ENCODE data around the gene WAC.

The WAC gene

DNA sequence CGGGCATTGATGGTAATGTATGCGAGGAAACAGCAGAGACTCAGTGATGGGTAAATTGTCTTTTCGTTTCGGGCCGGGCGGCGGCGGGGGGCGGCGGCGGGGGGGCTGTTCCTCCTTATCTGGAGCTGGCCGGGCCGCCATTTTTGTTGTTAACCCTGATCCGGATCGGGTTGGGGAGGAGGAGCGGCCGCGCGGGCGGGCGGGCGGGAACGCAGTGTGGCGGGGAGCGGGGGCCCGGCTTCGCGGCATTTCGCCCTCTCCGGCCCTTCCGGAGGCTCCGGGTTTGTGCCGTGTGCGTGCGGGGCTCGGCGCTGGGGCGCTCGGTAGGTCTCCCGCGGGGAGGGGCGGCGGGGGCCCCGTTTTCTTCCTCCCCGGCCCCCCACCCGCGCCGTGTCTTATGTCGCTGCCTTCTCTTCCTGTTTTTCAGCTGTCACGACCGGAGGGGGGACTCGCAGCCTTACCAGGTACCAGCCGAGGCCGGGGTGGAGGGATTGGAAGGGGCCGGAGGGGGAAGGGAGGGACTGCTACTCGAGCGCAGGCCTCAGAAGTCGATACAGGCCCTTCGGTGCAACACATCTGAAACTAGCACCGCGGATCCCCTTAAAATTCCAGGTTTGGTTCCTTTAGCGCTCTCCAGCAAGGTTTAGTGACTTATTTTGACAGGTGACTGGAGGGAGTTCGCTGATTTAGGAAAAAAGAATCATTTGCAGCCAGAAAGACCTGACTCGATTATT, 820 bp downstream of the WAC start:
- peak; percentile 13 to 30 for DNase-seq

DNA sequence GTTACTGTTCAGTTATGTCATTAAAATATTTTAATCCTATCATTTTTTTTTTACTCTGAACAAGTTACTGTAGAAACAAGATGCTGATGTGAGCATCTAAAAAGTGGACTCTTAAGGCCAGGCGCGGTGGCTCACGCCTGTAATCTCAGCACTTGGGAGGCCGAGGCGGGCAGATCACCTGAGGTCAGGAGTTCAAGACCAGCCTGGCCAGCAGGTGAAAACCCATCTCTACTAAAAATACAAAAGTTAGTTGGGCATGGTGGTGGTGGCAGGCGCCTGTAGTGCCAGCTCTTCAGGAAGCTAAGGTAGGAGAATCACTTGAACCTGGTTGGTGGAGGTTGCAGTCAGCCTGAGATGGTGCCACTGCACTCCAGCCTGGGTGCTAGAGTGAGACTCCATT, 2.9 kb downstream of the WAC start:
- DNase-seq: no peak

GRCh38 chr10:28538595-28538994, 5.7 kb downstream of the WAC start:
- no peak for DNase-seq

DNA sequence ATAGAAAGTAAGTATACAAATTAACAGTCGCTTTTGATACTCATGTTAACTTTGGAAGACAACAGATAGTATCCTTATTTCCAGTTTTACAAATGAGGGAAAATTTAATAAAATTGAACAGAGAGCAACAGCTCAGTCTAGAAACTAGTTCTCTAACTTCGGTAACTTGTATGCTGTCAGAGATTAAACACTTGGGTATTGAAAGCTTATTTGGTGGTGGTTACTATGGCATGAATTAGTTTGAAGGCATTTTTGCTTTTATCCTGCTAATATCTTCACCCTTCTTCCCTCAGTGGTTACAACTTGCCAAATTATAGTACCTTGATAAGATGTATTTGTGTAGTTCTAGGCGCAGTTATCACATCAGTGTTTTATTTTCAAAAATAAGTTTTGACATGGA, 7.2 kb downstream of the WAC start:
- DNase-seq: no peak

- DNase-seq: no peak
Observed at GRCh38 chr10:28541717-28542365, 8.9 kb downstream of the WAC start.

GRCh38 chr10:28542728-28543127, 9.8 kb downstream of the WAC start:
- DNase-seq: no peak

GRCh38 chr10:28544058-28544457, 11.1 kb downstream of the WAC start:
- no peak for DNase-seq

DNA sequence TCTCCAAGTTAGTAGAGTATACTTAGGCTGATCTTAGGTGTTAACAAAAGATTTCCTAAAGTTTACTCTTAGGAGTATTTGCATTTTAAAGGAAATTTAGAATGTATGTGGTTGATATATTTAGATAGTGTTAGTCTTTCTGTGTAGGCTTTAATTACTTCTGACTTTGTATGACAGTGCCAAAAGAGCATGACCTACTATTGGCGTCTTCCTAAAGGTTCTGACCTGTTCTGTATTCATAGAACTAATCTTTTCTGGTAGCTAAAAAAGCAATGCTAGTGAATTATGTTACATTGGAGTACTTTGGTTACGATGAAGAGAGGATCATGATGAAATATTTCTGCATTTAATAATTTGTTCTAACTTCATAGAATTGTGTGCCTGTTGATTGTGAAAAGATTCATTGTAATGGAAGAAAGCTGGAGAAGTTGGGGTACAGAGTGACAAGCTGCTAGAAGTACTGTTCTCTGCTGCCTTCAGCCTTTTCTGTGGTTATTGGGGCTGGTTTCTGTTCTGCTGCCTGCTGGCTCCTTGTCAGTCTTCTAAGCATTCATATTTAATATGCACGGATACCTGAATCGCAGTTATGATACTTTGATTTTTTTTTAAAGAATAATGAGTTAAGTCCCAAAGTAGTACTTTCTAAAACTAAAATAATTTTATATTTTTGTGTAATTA, 13.2 kb downstream of the WAC start:
- DNase-seq: no peak

- DNase-seq: no peak
Observed at GRCh38 chr10:28548781-28549498, 16.0 kb downstream of the WAC start.

GRCh38 chr10:28551086-28551485, 18.2 kb downstream of the WAC start:
- no peak for DNase-seq

DNA sequence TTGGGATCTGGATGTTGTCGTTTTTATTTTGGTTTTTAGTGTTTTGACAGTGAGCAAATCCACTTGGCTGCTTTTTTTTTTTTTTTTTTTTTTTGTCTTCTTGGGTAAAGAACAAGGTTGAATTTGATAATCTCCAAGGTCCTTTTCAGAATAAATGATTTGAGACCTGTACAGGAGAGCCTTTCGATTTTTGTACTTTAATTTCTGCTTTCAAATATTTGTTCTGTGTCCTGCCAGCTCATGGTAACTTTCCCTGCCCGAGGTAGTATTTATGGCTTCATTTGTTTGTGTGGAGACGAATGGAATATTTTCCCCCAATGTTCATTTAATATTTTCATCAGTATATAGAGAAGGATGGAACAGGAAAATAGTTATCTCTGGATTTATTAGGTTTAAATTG, 19.9 kb downstream of the WAC start:
- no peak for DNase-seq

DNA sequence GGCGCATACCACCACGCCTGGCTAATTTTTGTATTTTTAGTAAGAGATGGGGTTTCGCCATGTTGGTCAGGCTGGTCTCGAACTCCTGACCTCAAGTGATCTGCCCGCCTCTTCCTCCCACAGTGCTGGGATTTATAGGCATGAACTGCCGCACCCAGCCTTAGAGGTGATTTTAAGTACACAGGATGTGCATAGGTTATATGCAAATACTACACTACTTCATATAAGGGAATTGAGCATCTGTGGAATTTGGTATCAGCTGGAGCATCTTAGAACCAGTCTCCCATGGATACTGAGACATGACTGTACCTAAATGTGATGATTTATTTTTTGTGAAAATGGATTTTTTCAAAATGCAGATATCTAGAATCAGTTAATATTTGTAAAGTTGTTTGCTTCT, 21.1 kb downstream of the WAC start:
- no peak for DNase-seq

GRCh38 chr10:28554952-28555351, 22.0 kb downstream of the WAC start:
- no peak for DNase-seq

DNA sequence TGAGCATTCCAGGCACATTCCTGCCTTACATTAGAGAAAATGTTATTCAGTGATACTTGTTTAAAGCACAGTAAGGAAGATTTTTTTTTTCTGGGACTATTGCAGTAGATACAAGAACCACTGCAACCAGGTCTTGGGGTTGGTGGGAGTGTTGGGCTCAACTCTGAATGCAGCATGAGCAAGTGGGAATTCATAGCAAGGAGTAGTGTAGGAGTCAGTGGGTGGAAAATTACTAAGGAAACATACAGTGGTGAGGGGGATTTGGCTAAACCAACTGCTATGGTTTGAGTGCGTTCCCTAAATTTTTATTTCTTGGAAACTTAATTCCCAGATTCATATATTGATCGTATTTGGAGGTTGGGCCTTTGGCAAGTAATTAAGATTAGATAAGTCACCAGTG, 22.4 kb downstream of the WAC start:
- no peak for DNase-seq

DNA sequence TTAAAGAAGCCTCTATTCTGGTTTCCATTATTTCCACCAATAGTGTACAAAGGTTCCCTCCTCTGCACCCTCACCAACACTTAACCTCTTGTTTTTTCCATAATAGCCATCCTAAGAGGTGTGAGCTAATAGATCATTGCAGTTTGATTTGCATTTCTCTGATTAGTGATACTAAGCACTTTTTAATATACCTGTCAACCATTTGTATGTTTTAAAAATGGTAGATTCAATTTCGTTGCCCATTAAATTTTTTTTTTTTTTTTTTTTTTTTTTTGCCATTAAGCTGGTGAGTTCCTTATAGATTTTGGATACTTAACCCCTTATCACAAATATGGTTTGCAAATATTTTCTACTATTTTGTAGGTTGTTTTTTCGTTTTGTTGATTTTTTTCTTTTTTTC, 23.2 kb downstream of the WAC start:
- no peak for DNase-seq

- DNase-seq: no peak
Observed at GRCh38 chr10:28558186-28558585, 25.3 kb downstream of the WAC start.

GRCh38 chr10:28558923-28559508, 26.1 kb downstream of the WAC start:
- DNase-seq: peak; percentile 13

DNA sequence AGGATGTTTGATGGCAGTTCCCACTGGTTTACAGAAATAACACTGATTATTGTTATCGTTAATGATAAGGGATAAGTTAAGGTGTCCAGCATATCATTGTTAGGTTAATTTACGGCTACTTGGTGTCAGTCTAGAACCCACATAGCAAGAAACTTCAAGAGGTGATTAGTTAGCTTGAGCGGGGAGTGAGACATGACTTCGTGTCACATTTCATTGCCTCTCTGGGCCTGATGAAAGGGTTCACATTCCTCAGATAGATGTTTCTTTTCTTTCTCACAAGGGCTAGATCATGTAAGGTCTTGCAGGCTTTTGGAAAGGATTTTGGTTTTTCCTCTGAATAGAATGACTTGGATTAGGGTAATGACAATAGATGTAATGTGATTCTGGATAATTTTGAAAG, 26.7 kb downstream of the WAC start:
- no peak for DNase-seq

- no peak for DNase-seq
Observed at GRCh38 chr10:28560617-28561016, 27.7 kb downstream of the WAC start.

DNA sequence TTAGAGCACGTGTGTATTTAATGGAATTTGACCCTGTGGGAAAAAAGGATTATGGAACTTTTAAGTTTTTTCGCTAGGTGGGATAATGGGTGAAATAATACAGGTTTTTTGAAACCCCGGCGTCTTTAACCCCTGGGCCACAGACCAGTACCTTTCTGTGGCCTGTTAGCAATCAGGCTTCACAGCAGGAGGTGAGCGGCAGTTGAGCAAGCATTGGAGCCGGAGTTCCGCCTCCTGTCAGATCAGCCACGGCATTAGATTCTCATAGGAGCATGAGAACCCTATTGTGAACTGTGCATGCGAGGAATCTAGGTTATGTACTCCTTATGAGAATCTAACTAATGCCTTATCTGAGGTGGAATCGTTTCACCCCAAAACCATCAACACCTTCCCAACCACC, 28.6 kb downstream of the WAC start:
- no peak for DNase-seq

GRCh38 chr10:28564905-28565304, 32.0 kb downstream of the WAC start:
- no peak for DNase-seq

DNA sequence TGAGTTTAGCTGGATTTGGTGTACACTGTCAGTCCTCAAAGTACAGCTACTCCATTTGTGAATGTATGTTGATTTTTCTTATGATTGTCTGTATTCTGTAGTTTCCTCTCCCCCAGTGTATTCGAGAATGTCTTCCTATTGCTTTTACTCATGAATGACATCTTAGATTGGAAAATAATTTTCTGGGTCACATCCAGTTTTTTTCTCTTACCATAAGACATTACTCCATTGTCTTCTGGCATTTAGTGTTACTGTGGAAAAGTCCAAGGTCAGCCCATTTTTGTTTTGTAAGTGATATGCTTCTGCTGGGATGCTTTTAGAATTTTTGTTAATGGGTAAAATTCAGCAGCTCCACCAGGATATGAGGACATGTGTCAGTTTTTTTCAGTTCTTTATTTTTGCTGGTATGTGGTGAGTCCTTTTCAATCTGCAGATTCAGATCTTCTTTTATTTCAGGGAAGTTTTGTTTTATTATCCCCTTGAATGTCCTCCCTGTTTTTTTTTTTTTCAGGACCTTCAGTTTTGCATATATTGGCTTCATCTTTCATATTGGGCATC, 33.6 kb downstream of the WAC start:
- no peak for DNase-seq

Measured in AML-193 (cell line).